ENCODE data around the gene LRFN2. TPM values are rescaled to one million over a fixed set of nuclear protein-coding genes. Genes with fewer than 3 reads are reported as not detected.

Gene LRFN2
- total and polyA plus RNA-seq, 2 experiments from 2014 or later: 0.33 to 0.54 TPM

DNA sequence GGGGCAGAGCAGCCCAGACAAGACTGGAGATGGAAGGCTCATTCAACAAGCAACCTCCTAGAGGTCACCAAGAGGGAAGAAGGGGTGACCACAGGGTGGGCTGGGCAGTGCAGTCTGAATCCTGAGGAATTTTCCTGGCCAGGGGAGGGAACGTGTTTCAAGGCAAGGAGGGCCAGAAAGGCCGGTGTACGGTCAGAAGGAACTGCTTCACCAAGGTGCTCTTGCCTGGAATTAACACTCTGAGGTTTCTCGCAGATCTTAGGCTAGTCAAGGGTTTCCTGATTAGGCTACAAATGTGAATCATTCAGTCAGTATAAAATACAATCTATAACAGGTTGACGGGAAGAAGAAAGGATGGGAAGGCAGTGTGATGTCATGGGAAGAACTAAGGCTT lies 199.3 kb downstream of the LRFN2 start:
- H3K4me3 ChIP-seq: no peak overlapping the region
- WGBS (ENCODE audit: low lambda C conversion rate, missing lambda C conversion rate): 75% methylated on average over 5 of the region's 5 CpGs
- no peaks in the 10 kb centered on the region for H4K20me1 ChIP-seq (ENCODE audit: insufficient read depth, poor library complexity, severe bottlenecking)
- H3K36me3 ChIP-seq (replicated peaks; ENCODE audit: insufficient read depth, low read depth): no peaks in the 10 kb centered on the region
- no peaks in the 10 kb centered on the region for H3K79me2 ChIP-seq
- peaks cover 11% of the 10 kb centered on the region for H3K4me1 ChIP-seq (ENCODE audit: insufficient read depth)
- H2AFZ ChIP-seq: no peak overlapping the region
- H3K9me2 ChIP-seq (replicated peaks; ENCODE audit: insufficient read depth): no peaks in the 10 kb centered on the region
- H3K27ac ChIP-seq: no peak overlapping the region
- H3K4me2 ChIP-seq: no peak overlapping the region
- no peak for DNase-seq (ENCODE audit: low spot score)
- TF ChIP-seq CTCF (IDR thresholded peaks at IDR 0.05; ENCODE audit: poor library complexity) (no peak), EZH2 (IDR thresholded peaks at IDR 0.05; ENCODE audit: borderline replicate concordance) (no peak), EZH2phosphoT487 (IDR thresholded peaks at IDR 0.05; ENCODE audit: low read depth, severe bottlenecking, unreplicated experiment) (no peak)
- no peaks in the 10 kb centered on the region for H3K9me3 ChIP-seq (ENCODE audit: low read depth)
- no peaks in the 10 kb centered on the region for H3K27me3 ChIP-seq

DNA sequence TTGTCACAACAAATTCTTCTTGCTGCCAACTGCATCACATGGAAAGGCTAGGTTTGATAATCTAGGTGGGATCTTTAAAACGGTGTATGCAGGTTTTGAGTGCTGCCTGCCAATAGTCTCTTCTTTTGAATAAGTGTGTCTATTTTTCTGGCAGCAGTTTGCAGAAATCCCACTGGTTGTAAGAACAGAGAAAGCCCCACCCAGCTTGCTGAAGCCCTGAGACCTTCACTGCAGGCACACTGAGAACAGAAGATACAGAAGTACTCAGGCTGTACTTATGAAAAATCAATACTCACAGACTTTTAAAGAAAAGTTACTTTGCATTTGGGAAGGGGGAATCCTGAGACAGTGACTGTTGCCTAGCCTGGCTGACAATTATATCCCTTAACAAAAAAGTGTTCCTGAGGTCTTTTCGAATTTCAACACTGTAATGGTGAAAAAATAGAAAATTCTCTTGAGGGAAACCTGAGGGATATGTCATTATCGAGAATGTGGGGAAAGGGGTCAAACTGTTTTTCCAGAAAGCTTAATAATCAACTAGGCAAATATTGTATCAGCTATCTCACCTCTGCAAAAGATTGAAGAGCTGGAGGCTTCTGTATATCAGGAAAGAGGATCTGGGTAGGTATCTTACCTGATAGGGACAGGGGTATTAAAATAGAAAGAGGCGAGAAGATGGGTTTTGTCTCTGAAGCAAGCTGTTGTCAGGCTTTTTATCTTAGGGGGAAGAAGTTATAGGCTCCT lies 199.9 kb downstream of the LRFN2 start:
- Histone ChIP-seq H3K4me2 (no peak overlapping the region), H3K79me2 (no peaks in the 10 kb centered on the region), H3K4me1 (ENCODE audit: insufficient read depth) (peaks cover 11% of the 10 kb centered on the region), H3K4me3 (no peak overlapping the region), H3K27ac (no peak overlapping the region), H4K20me1 (ENCODE audit: insufficient read depth, poor library complexity, severe bottlenecking) (no peaks in the 10 kb centered on the region), H3K9me3 (ENCODE audit: low read depth) (no peaks in the 10 kb centered on the region), H3K27me3 (no peaks in the 10 kb centered on the region), H3K36me3 (replicated peaks; ENCODE audit: insufficient read depth, low read depth) (no peaks in the 10 kb centered on the region), H3K9me2 (replicated peaks; ENCODE audit: insufficient read depth) (no peaks in the 10 kb centered on the region), H2AFZ (no peak overlapping the region)
- WGBS (ENCODE audit: low lambda C conversion rate, missing lambda C conversion rate): 61% methylated on average over 4 of the region's 4 CpGs
- no peak for DNase-seq (ENCODE audit: low spot score)
- TF ChIP-seq EZH2 (IDR thresholded peaks at IDR 0.05; ENCODE audit: borderline replicate concordance): no peak
- no peak for TF ChIP-seq CTCF (IDR thresholded peaks at IDR 0.05; ENCODE audit: poor library complexity)
- TF ChIP-seq EZH2phosphoT487 (IDR thresholded peaks at IDR 0.05; ENCODE audit: low read depth, severe bottlenecking, unreplicated experiment): no peak

DNA sequence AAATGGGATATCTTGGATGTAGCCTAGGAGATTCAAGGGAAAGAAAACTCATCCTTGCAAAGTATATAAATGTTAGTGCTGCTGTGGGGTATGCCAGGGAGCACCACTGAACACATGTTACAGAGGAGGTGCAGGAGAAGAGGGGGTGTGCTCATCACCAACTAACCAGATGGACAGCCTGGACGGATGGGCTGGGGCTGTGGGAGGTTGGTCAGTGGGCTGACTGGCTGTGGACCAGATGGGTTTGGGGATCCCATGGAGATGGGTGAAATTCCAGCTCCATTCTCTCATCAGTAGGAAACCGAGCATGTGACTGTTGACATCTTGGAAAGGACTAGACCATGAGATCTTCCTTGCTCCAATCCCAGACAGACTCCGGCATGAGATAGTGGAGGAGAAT lies 201.0 kb downstream of the LRFN2 start:
- no peak overlapping the region for H3K27ac ChIP-seq
- DNase-seq (ENCODE audit: low spot score): no peak
- H3K27me3 ChIP-seq: no peaks in the 10 kb centered on the region
- H2AFZ ChIP-seq: no peak overlapping the region
- H4K20me1 ChIP-seq (ENCODE audit: insufficient read depth, poor library complexity, severe bottlenecking): no peaks in the 10 kb centered on the region
- no peaks in the 10 kb centered on the region for H3K9me3 ChIP-seq (ENCODE audit: low read depth)
- no peak overlapping the region for H3K4me3 ChIP-seq
- H3K36me3 ChIP-seq (replicated peaks; ENCODE audit: insufficient read depth, low read depth): no peaks in the 10 kb centered on the region
- no peaks in the 10 kb centered on the region for H3K9me2 ChIP-seq (replicated peaks; ENCODE audit: insufficient read depth)
- H3K4me1 ChIP-seq (ENCODE audit: insufficient read depth): peaks cover 11% of the 10 kb centered on the region
- H3K4me2 ChIP-seq: no peak overlapping the region
- TF ChIP-seq CTCF (IDR thresholded peaks at IDR 0.05; ENCODE audit: poor library complexity) (no peak), EZH2 (IDR thresholded peaks at IDR 0.05; ENCODE audit: borderline replicate concordance) (no peak), EZH2phosphoT487 (IDR thresholded peaks at IDR 0.05; ENCODE audit: low read depth, severe bottlenecking, unreplicated experiment) (no peak)
- 97% methylated on average over 3 of the region's 3 CpGs for WGBS (ENCODE audit: low lambda C conversion rate, missing lambda C conversion rate)
- no peaks in the 10 kb centered on the region for H3K79me2 ChIP-seq

Data from hepatocyte (in vitro differentiated cells).